DMS153 treated with DMSO at 0.1 percent for 48 hours (cell line): ENCODE data around the gene TBXT.
"Not testable (repeated sequence)": the region's sequence is repeated elsewhere in the genome, so short reads cannot be mapped to it uniquely, and the experiment has no call there.

Experiments used
- DNase-seq: peaks from one replicate; lab custom pipeline; 2025; ENCODE audit not compliant: unreplicated experiment; lab: John Stamatoyannopoulos, UW

Gene TBXT

GRCh38 chr6:166172546-166172945 lies 4.9 kb upstream of the TBXT start:
- peak; percentile 12 for DNase-seq

- no peak for DNase-seq
These were observed 2.1 kb upstream of the TBXT start for GRCh38 chr6:166169549-166170421.

DNA sequence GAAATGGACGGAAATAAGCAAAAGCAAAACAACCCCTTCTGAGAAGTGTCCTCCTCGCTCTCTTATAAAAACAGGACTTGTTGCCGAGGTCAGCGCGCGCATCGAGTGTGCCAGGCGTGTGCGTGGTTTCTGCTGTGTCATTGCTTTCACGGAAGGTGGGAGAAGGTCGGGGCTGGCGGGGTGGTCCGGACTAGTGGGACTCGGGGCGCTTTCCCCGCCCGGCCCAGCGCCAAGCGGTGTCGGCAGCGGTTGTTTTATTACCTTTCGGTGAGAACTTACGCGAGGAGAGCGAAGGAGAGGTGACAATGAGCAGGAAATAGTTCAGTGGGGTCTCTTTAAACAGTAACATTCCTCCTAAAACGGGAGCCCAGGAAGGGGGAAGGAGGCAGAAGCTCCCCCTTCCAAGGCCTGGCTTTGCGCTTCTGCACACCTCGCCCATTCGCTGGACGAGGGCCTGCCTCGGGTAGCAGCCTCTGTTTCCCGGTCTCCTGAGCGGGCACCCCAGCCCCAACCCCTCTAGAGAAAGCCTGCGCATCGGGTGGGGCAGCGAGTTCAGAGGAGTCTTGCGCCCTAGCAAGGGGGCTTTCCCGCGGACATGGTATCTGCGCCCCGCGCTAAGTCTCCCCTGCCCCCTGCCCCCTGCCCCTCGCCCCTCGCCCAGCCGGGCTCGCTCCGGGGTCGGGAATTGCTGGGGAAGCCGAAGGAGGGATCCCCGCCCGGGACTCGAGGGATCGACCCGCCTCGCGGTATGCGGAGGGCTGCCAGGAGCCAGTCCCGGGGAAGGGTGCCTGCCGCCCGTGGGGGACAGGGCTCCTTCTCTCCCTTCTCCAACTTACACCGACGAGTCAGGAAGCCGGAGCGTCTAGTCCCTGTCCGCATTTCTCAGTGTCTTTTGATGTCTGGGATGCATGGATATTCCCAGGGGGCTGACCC lies 1.2 kb upstream of the TBXT start:
- no peak for DNase-seq

DNA sequence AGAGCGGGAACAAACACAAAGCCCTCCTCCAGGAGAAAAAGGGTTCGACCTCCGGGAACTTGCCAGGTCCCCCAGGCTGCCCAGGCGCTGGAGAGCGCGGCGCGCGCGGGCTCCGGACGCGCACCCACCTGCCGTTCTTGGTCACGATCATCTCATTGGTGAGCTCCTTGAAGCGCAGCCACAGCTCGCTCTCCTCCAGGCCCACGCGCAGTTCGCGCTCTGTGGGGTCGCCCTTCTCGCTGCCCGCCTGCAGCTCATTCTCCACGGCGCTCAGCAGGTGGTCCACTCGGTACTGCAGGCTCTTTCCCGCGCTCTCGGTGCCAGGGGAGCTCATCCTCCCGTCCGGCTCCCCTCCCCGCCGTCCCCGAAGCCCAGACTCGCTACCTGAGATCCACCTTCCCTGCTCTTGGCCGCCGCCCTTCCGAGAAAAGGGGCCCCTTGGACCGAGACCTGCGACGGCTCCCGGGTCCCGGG lies 356 bp downstream of the TBXT start:
- DNase-seq, result no peak

DNA sequence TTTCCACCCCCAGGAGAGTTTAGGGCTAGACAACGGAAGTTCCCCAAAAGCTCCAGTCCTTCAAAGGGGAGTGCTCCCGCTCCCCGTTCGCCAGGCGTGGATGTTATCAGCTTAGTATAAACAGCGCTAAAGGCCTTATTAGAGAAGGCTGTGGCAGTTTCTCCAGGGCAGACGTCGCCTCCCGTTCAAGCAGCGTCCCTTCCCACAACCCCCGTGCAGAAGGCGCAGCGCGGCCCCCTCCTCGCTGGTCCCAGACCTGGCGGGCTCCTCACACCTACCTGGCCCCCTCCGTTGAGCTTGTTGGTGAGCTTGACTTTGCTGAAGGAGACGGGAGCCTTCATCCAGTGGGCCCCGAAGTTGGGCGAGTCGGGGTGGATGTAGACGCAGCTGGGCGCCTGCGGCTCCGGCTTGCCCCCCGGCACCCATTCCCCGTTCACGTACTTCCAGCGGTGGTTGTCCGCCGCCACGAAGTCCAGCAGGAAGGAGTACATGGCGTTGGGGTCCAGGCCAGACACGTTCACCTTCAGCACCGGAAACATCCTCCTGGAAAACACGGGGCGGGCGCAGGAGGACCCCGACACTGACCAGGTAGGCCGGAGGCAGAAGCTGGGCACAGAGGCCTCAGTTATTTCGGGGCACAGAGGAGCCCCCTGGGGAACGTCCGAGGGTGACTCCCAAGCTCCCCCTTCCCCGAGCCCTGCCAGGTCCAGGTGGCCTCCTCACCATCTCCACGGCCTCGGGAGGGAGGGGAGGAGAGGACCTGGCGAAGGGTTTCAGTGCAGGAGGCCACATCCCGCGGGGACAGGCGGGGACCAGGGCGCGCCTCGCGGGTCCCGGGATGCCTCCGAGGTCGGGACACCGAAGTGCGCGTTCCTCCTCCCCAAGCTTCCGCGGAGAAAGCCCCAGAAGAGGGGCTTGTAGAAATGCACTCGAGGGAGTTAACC lies 1.1 kb downstream of the TBXT start:
- DNase-seq, result no peak

DNA sequence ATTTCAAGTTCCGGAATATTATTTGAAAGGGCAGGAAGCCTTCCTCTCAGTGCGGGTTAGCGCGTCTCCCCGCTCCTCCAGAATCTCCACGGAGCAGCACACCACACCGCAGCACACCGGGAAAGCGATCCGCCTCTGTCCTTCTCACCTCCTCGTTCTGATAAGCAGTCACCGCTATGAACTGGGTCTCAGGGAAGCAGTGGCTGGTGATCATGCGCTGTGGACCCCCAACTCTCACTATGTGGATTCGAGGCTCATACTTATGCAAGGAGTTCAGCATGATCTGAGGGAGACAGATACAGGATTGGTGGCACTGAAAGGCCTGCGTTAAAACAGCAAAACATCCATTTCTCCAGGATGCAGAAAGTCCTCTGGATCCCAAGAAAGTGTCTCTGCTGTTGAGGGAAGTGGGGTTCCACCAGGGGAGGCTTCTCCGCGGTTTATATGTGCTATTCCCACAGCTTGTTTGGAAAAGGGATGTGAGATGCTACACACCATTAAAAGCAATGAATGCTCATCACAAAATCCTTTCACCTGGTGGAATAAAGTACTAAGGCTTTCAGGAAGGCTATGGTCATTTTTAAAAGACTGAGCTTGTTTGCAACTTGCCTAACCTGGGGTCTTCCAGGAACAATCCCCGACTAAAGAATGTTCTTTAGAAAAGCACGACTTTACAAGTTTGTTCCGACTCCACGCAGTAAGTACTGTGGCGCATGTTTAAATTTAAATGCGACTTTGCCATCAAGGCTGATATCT lies 1.9 kb downstream of the TBXT start:
- no peak for DNase-seq

DNA sequence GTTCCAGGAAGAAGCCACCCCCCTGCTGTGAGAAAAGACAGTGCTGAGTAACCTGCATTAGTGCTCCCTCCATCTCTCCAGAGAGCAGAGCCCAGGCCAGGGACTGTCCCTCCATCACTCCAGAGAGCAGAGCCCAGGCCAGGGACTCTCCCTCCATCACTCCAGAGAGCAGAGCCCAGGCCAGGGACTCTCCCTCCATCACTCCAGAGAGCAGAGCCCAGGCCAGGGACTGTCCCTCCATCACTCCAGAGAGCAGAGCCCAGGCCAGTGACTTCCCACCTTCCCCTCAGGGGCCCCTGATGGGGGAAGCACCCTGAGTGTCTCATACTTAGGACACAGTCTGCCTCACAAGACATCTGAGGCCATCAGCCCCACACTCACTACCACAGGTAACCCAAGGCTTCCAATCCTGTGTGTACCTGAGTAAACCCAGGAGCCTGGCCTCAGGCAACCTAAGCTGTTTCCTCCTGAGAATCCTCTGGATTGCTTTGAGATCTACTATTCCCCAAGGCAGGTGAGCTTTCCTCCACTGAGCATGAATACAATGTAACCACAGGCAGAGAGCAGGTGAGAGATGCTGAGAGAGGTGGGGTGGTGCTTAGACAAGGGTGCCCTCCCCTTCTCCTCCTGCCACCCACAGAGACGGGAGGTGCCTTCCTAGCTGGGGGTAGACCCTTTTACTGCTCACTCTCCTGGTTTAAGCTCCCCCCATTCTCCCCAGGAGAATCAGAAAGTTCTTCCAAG lies 4.9 kb downstream of the TBXT start:
- DNase-seq, result no peak

- no peak for DNase-seq
These were observed 9.6 kb downstream of the TBXT start for GRCh38 chr6:166157930-166158617.

- DNase-seq, result peak; percentile 6
These were observed 10.7 kb downstream of the TBXT start for GRCh38 chr6:166156942-166157341.

DNA sequence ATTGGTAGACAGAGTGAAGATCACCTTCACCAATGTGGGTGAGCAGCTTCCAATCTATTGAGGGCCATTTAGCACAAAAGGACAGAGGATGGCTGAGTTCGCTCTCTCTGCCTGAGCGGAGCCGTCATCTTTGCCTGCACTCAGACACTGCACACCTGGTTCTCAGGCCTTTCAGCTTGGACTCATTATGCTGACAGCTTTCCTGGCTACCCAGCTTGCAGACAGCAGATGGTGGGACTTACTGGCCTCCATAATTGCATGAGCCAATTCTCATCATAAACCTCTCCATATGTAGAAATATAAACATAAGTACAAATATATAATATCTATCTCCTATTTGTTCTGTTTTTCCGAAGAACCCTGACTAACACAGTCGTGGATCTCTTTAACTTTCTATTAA lies 13.7 kb downstream of the TBXT start:
- DNase-seq, result peak; percentile 12

GRCh38 chr6:166152660-166153059 lies 15.0 kb downstream of the TBXT start:
- peak; percentile 65 for DNase-seq

- DNase-seq, result no peak
These were observed 15.9 kb downstream of the TBXT start for GRCh38 chr6:166151798-166152197.

GRCh38 chr6:166145751-166146150 lies 21.9 kb downstream of the TBXT start:
- no peak for DNase-seq

- no peak for DNase-seq
These were observed 24.6 kb downstream of the TBXT start for GRCh38 chr6:166143011-166143410.

GRCh38 chr6:166127624-166128472 lies 39.8 kb downstream of the TBXT start:
- DNase-seq, result no peak

GRCh38 chr6:166123115-166123514 lies 44.5 kb downstream of the TBXT start:
- DNase-seq, result not testable (repeated sequence)

DNA sequence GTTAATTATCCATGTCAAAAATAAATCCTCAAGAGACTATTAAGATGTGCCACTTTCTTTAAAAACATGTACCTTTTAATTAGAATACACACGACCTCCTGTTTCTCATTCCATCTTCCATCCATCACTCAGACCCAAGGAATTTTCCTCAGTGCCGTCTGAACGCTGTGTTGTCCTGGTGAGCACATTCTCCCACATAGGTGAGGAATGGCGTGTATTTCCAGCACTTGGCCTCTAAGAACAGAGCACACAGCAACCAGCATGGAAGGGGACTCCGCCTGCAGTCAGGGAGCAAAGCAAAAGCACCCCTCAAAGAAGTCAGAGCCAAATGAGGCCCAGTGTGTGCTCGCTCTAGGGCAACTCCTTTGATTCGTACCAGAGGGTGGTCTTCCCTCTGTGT lies 45.9 kb downstream of the TBXT start:
- DNase-seq, result no peak
